CD4-positive, alpha-beta memory T cell (primary cell): Measurements from ENCODE around the gene UBASH3B. TPM values are rescaled to one million over a fixed set of nuclear protein-coding genes. Genes with fewer than 3 reads are reported as not detected.

ENCODE experiments used
- CTCF ChIA-PET: fragments of 350-600 bp; sonication (Branson Sonifier 250); formaldehyde crosslinking; loops from one replicate; lab custom pipeline; 2021; ENCODE audit warnings: inconsistent platforms; ENCODE audit not compliant: partially characterized antibody; lab: Charles Lee
- POLR2A ChIA-PET: fragments of 350-600 bp; sonication (Branson Sonifier 250); formaldehyde crosslinking; loops from one replicate; lab custom pipeline; 2021; ENCODE audit not compliant: partially characterized antibody; lab: Charles Lee
- DNase-seq, 5 donors: peaks; one replicate each; pipeline versions ENCODE4 v3.0.0 to v3.0.0-alpha.2; 2020 to 2022; ENCODE audit warnings: mixed read lengths in 1 of 5
- H3K27ac ChIP-seq: one replicate; pipeline ENCODE4 v1.7.0; 2013; ENCODE audit warnings: low read depth, low read length
- H3K27me3 ChIP-seq: 2 replicates; pipeline ENCODE4 v1.7.0; 2013; ENCODE audit warnings: mild to moderate bottlenecking, low read length, moderate library complexity; ENCODE audit not compliant: insufficient read depth
- H3K36me3 ChIP-seq: 2 replicates; pipeline ENCODE4 v1.7.0; 2013; ENCODE audit warnings: mild to moderate bottlenecking, low read length, moderate library complexity; ENCODE audit not compliant: insufficient read depth
- H3K4me1 ChIP-seq: 2 replicates; pipeline ENCODE4 v1.7.0; 2013; ENCODE audit warnings: mild to moderate bottlenecking, low read length, moderate library complexity; ENCODE audit not compliant: insufficient read depth
- H3K4me3 ChIP-seq, 2 donors: one replicate each; pipeline ENCODE4 v1.7.0; 2013; ENCODE audit warnings: low read length in 2 of 2, mild to moderate bottlenecking in 1 of 2
- H3K9me3 ChIP-seq, 2 donors: one replicate each; pipeline ENCODE4 v1.7.0; 2013; ENCODE audit warnings: low read length in 2 of 2, control low read depth in 1 of 2; ENCODE audit not compliant: control insufficient read depth in 1 of 2
- H3K27ac Mint-ChIP-seq, 7 donors: one replicate each; pipeline ENCODE4 v1.8.0; 2020 to 2021; ENCODE audit warnings: mixed read lengths in 7 of 7, mild to moderate bottlenecking in 6 of 7, inconsistent platforms in 3 of 7, moderate library complexity in 3 of 7
- H3K27me3 Mint-ChIP-seq, 2 donors: one replicate each; pipeline ENCODE4 v1.8.0; 2020 to 2021; ENCODE audit warnings: mixed read lengths in 2 of 2
- H3K36me3 Mint-ChIP-seq, 2 donors: one replicate each; pipeline ENCODE4 v1.8.0; 2020 to 2021; ENCODE audit warnings: mixed read lengths in 2 of 2, inconsistent platforms in 1 of 2, mild to moderate bottlenecking in 1 of 2
- H3K4me1 Mint-ChIP-seq, 4 donors: one replicate each; pipeline ENCODE4 v1.8.0; 2020 to 2021; ENCODE audit warnings: mixed read lengths in 4 of 4, mild to moderate bottlenecking in 1 of 4
- H3K4me3 Mint-ChIP-seq, 8 donors: one replicate each; pipeline ENCODE4 v1.8.0; 2020 to 2021; ENCODE audit warnings: mixed read lengths in 8 of 8, mild to moderate bottlenecking in 7 of 8, moderate library complexity in 6 of 8, inconsistent platforms in 3 of 8
- H3K9me3 Mint-ChIP-seq, 8 donors: one replicate each; pipeline ENCODE4 v1.8.0; 2020 to 2021; ENCODE audit warnings: mixed read lengths in 8 of 8, mild to moderate bottlenecking in 5 of 8, inconsistent platforms in 3 of 8, moderate library complexity in 1 of 8
- intact Hi-C: fragments of 100-400 bp; cut with micrococcal nuclease; formaldehyde crosslinking; loops from one replicate; pipeline ENCODE4 v1.15.1; 2023
- polyA plus RNA-seq, 2 donors: library from polyadenylated mRNA; unstranded; fragments of 300-500 nt; fragmentation: Illumina TruSeq; gene quantifications; one replicate each; pipeline ENCODE4 v1.2.3, GENCODE V29; 2021
- total RNA-seq, 2 experiments: library from RNA; stranded (reverse); gene quantifications; one replicate each; pipeline ENCODE4 v1.2.3, GENCODE V29; 2021

UBASH3B gene
- total and polyA plus RNA-seq, 4 experiments from 2014 or later, result 6.7 to 30.9 (median 20.2) TPM

DNA sequence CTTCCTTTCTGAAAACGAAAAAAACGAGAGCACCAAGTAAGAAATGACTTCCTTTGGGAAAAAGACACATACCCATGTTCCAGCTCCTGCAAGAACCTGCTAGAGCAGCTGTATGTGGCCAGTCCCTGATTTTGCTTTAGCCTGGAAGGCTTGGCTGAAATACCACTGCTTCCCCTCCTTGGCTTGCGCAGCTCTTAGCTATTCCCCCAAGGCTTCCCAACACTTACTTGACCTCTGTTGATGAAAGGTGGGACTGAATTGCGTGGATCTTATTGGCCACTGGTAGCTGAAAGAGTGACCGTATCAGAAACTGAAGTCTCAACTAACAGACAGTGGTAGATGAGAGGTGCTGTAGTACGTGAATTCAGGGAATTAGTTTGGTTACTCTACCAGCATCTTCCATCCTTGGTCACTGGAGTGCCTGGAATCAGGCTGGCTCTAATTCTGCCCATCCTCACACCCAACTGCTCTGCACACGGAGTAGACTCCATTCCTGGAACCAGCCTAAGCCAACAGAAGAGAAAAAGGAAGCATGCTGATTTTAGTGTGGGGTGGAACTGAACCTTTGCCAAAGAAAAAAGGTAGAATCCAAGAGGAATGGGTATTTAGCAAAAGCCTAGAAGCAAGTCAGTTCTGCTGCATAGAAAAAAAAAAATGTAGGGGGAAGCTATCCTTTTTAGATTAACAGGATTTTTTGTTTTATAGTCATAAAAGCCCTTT, 109.0 kb downstream of the UBASH3B start:
- H3K36me3 Mint-ChIP-seq, result no peaks in the 10 kb centered on the region
- no peaks in the 10 kb centered on the region for H3K27me3 Mint-ChIP-seq
- H3K4me1 ChIP-seq, result peaks cover 5% of the 10 kb centered on the region
- no peak overlapping the region for H3K4me3 Mint-ChIP-seq
- H3K36me3 ChIP-seq, result no peaks in the 10 kb centered on the region
- no peaks in the 10 kb centered on the region for H3K27me3 ChIP-seq
- H3K4me1 Mint-ChIP-seq, result peaks cover 6 to 25% (median 14%) of the 10 kb centered on the region in 4 donors
- no peaks in the 10 kb centered on the region for H3K9me3 ChIP-seq
- H3K27ac ChIP-seq, result no peak overlapping the region
- H3K27ac Mint-ChIP-seq, result peak overlapping the region in 1 of 7 donors; percentile 59
- intact Hi-C loops, result no loop called here
- ChIA-PET POLR2A (interaction anchor here (0.7 to 1.5 kb wide), 3 partner anchors 12 to 98 kb away, joined by 3 read pairs; no protein-coding TSS in a partner anchor), CTCF (interaction anchor here (1.1 to 8.2 kb wide), 5 partner anchors 9 to 136 kb away, joined by 3 to 54 read pairs (median 14); no protein-coding TSS in a partner anchor)
- H3K4me3 ChIP-seq, result no peak overlapping the region
- DNase-seq, result no peak
- H3K9me3 Mint-ChIP-seq, result peaks cover 0 to under 1% (median 0%) of the 10 kb centered on the region in 8 donors

DNA sequence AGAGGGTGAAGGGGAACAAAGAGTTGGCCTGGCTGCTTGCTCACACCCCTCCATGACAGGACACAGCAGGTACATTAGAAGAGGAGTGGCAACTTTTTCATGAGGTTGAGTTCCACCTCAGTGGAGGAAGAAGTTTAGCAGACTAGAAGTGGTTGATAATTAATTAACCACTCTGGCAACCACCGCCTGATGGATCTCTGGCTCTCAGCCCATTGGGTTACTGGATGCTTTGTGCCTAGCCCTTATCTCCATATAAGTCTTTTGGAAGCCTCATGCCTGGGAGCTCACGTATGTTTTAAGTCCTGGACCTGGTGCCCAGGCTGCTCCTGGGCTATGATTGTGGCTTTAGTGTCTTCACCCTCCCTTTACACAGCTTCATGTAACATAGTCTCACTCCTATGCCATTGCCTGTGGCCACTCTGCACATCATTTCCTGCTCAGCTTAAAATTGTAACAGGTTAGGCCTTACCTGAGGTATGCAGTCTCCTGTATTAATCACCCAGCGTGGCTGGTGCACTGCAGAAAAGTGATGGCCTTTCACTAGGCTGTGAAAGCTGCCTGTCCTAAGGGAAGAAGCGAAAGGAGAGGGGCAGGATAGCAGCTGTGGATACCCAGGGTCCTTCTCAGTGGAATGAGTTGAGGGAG, 110.1 kb downstream of the UBASH3B start:
- no peak overlapping the region for H3K4me3 Mint-ChIP-seq

DNA sequence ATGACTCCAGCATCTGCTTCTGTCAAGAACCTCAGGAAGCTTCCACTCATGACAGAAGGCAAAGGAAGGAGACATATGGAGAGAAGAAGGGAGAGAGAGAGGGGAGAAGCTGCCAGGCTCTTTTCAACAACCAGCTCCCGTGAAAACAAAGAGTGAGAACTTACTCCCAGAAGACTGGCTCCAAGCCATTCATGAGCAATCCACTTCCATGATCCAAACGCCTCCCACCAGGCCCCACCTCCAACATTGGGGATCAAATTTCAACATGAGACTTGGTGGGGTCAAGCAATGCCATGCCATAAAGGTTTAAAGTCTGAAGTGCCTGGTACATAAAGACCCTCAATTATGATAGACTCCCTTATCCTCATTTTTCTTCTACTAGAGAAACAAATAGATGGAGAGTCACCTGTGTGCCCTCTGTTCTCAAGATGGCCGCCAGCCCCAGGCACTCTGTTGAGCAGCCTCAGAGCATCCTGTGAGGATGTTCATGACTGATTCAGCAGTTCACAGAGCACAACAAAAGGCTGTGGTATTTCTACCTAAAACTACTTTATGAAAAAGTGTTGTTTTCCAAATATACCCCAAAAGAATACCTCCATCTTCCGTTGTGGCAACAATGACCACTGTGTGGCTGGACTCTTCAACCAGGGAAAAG, 113.7 kb downstream of the UBASH3B start:
- Histone ChIP-seq H3K4me1 (no peaks in the 10 kb centered on the region), H3K27me3 (no peaks in the 10 kb centered on the region), H3K27ac (no peak overlapping the region), H3K9me3 (no peaks in the 10 kb centered on the region), H3K4me3 (no peak overlapping the region), H3K36me3 (no peaks in the 10 kb centered on the region)
- Mint-ChIP-seq H3K4me3 (no peak overlapping the region), H3K27me3 (no peaks in the 10 kb centered on the region), H3K4me1 (peaks cover 0 to 29% (median 10%) of the 10 kb centered on the region in 4 donors), H3K36me3 (no peaks in the 10 kb centered on the region), H3K27ac (peak overlapping the region in 1 of 7 donors; percentile 52), H3K9me3 (peaks cover 0 to 4% (median 0%) of the 10 kb centered on the region in 8 donors)
- POLR2A ChIA-PET, result no interaction called here
- no peak for DNase-seq
- CTCF ChIA-PET, result interaction anchor here (1.2 to 8.2 kb wide), 8 partner anchors 11 to 253 kb away, joined by 3 to 54 read pairs (median 6); no protein-coding TSS in a partner anchor
- intact Hi-C loops, result no loop called here

More for the DNA sequence above, 110.1 kb downstream of the UBASH3B start:
- intact Hi-C loops, result no loop called here
- Mint-ChIP-seq H3K27me3 (no peaks in the 10 kb centered on the region), H3K36me3 (no peaks in the 10 kb centered on the region), H3K4me1 (peaks cover 0 to 25% (median 9%) of the 10 kb centered on the region in 4 donors), H3K27ac (no peak overlapping the region), H3K9me3 (peaks cover 0 to 2% (median 0%) of the 10 kb centered on the region in 8 donors)
- no peak overlapping the region for H3K27ac ChIP-seq
- peaks cover 5% of the 10 kb centered on the region for H3K4me1 ChIP-seq
- no peak overlapping the region for H3K4me3 ChIP-seq
- DNase-seq, result no peak
- ChIA-PET CTCF (interaction anchor here (0.8 to 8.2 kb wide), 4 partner anchors 10 to 137 kb away, joined by 4 to 54 read pairs (median 11); no protein-coding TSS in a partner anchor), POLR2A (interaction anchor here (1.0 kb wide), 1 partner anchor 53 kb away, joined by 3 read pairs; no protein-coding TSS in a partner anchor)
- no peaks in the 10 kb centered on the region for H3K27me3 ChIP-seq
- H3K36me3 ChIP-seq, result no peaks in the 10 kb centered on the region
- H3K9me3 ChIP-seq, result no peaks in the 10 kb centered on the region

DNA sequence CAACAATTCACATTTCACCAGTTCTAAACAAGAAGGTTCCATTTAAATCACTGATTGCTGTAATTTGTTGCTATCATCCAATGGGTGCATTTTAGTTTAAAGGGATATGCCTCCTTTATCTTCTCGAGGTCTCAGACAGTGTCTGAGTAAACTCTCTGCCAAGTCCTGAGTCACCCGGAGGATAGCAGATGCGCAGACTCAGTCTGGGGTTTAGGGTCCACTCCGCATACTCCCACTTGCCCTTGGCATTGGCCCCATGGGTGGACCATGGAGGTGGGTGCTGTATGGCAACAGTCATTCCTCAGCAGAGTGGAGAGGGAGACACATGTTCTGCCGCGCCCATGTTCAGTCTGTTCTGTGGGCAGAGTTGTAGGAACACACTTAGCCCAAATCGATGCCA, 117.4 kb downstream of the UBASH3B start:
- Mint-ChIP-seq H3K4me1 (peaks cover 7 to 27% (median 14%) of the 10 kb centered on the region in 4 donors), H3K9me3 (peaks cover 0 to 4% (median 0%) of the 10 kb centered on the region in 8 donors), H3K36me3 (peaks cover under 1 to 11% of the 10 kb centered on the region in 2 donors), H3K27ac (peak overlapping the region in 2 of 7 donors; percentile 75 to 76), H3K4me3 (no peak overlapping the region), H3K27me3 (no peaks in the 10 kb centered on the region)
- intact Hi-C loops, result no loop called here
- Histone ChIP-seq H3K27ac (no peak overlapping the region), H3K27me3 (no peaks in the 10 kb centered on the region), H3K9me3 (no peaks in the 10 kb centered on the region), H3K36me3 (no peaks in the 10 kb centered on the region), H3K4me3 (no peak overlapping the region), H3K4me1 (no peaks in the 10 kb centered on the region)
- CTCF ChIA-PET, result interaction anchor here (1.2 to 3.5 kb wide), 2 partner anchors 9 to 91 kb away, joined by 3 to 25 read pairs; no protein-coding TSS in a partner anchor
- DNase-seq, result no peak
- POLR2A ChIA-PET, result no interaction called here

DNA sequence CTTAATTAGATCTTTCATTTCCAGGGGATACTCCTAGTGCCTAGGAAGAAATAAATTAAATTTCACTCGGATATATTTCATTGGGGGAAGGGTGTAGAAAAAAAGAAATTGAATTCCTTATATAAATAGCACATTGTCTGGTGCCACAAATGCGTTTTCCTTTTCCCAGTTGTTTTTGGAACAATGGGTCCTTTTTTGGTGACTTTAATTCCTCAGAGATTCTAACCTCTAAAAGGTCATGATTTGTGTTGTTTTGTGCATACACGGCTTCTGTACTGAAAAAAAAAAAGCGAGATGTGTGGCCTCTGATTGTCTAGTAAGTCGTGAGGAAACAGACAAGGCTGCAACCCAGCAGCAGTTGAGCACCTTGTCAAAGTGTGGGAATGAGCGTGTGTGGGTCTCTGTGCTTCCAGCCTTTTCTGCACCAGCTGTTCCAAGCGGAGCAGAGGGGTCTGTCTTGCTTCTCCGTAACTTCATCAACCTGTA, 118.3 kb downstream of the UBASH3B start:
- Histone ChIP-seq H3K4me3 (no peak overlapping the region), H3K27me3 (no peaks in the 10 kb centered on the region), H3K36me3 (no peaks in the 10 kb centered on the region), H3K4me1 (no peaks in the 10 kb centered on the region), H3K27ac (no peak overlapping the region), H3K9me3 (no peaks in the 10 kb centered on the region)
- no peak for DNase-seq
- H3K9me3 Mint-ChIP-seq, result peaks cover 0 to 4% (median 0%) of the 10 kb centered on the region in 8 donors
- peaks cover 5 to 11% of the 10 kb centered on the region in 2 donors for H3K36me3 Mint-ChIP-seq
- POLR2A ChIA-PET, result no interaction called here
- intact Hi-C loops, result no loop called here
- CTCF ChIA-PET, result no interaction called here
- peaks cover 7 to 26% (median 14%) of the 10 kb centered on the region in 4 donors for H3K4me1 Mint-ChIP-seq
- H3K27ac Mint-ChIP-seq, result peak overlapping the region in 4 of 7 donors; percentile 3 to 82 (median 58)
- no peaks in the 10 kb centered on the region for H3K27me3 Mint-ChIP-seq
- no peak overlapping the region for H3K4me3 Mint-ChIP-seq

DNA sequence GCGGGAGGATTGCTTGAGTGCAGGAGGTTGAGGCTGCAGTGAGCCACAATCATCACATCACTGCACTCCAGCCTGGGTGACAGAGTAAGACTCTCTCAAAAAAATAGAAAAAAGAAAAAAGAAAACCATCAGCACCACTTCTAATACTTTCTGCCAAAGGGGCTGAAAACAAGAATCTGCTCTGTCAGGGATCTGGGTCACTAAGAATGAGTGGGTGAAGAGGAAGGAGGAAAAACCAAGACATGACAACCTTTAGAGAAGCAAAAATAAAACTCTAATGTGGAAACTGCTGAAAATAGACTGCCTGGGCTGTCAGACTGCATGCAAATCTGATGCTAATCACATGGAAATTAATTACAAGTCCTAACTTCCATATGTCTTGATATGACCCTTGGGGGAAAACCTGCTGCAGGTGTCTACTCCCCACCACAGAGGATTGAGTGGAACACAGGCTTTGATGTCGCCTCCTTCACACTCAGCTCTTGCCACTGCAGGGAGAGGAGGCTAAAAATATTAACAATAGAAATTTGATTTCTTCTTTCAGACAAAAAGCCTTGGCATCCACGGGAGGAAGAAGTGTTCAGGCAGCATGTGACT, 120.3 kb downstream of the UBASH3B start:
- intact Hi-C loops, result no loop called here
- ChIA-PET POLR2A (no interaction called here), CTCF (interaction anchor here (0.8 to 9.1 kb wide), 5 partner anchors 18 to 148 kb away, joined by 3 to 133 read pairs (median 4); no protein-coding TSS in a partner anchor)
- peaks cover 17 to 28% of the 10 kb centered on the region in 2 donors for H3K36me3 Mint-ChIP-seq
- no peaks in the 10 kb centered on the region for H3K9me3 ChIP-seq
- H3K4me1 Mint-ChIP-seq, result peaks cover 7 to 26% (median 12%) of the 10 kb centered on the region in 4 donors
- no peaks in the 10 kb centered on the region for H3K27me3 Mint-ChIP-seq
- H3K4me1 ChIP-seq, result no peaks in the 10 kb centered on the region
- H3K4me3 ChIP-seq, result no peak overlapping the region
- no peaks in the 10 kb centered on the region for H3K27me3 ChIP-seq
- peaks cover 12% of the 10 kb centered on the region for H3K36me3 ChIP-seq
- no peak overlapping the region for H3K4me3 Mint-ChIP-seq
- H3K9me3 Mint-ChIP-seq, result peaks cover 0 to 1% (median 0%) of the 10 kb centered on the region in 8 donors
- no peak overlapping the region for H3K27ac ChIP-seq
- peak overlapping the region in 4 of 7 donors; percentile 19 to 70 (median 45) for H3K27ac Mint-ChIP-seq
- no peak for DNase-seq
